OCI-LY3 (cell line): ENCODE results near the gene HS1BP3.

Source experiments
- EZH2phosphoT487 ChIP-seq: fragments of 200-600 bp; shearing (Covaris generic); IDR thresholded peaks from 2 replicates; pipeline ENCODE4 v1.6.1; 2018; ENCODE audit warnings: antibody characterized with exemption, mixed run types, low read depth
- TF ChIP-seq, protein P1 (sequence below): fragments of 200-600, 300-600 bp; sonication (generic); IDR thresholded peaks from 2 replicates; pipeline ENCODE4 v1.5.1; 2014; ENCODE audit warnings: antibody characterized with exemption, low read length, low read depth

DNA sequence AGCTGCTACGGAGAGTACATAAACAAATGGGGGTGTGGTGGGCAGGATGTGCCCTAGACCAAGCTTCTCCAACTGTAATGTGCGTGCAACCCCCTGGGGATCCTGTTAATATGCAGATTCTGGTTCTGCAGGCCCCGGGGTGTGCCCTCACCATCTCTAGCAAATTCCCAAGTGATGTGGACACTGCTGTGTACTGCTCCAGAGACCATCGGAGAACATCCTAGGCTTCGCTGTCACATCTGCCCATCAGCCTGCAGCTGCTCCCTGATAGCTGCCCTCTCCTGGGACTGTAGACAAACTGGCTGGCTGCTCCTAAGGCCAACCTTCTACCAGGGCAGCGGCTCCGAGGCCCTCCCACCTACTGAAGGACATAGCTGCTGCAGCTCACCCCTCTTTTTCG, 3.2 kb downstream of the HS1BP3 start:
- TF ChIP-seq, protein P1, sequence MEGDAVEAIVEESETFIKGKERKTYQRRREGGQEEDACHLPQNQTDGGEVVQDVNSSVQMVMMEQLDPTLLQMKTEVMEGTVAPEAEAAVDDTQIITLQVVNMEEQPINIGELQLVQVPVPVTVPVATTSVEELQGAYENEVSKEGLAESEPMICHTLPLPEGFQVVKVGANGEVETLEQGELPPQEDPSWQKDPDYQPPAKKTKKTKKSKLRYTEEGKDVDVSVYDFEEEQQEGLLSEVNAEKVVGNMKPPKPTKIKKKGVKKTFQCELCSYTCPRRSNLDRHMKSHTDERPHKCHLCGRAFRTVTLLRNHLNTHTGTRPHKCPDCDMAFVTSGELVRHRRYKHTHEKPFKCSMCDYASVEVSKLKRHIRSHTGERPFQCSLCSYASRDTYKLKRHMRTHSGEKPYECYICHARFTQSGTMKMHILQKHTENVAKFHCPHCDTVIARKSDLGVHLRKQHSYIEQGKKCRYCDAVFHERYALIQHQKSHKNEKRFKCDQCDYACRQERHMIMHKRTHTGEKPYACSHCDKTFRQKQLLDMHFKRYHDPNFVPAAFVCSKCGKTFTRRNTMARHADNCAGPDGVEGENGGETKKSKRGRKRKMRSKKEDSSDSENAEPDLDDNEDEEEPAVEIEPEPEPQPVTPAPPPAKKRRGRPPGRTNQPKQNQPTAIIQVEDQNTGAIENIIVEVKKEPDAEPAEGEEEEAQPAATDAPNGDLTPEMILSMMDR = no peak
- no peak for TF ChIP-seq EZH2phosphoT487
